ENCODE measurements around the gene GP9. TPM values are rescaled to one million over a fixed set of nuclear protein-coding genes. Genes with fewer than 3 reads are reported as not detected.

GP9 gene
- not detected in 2 replicates for total RNA-seq (2012; rRNA removed)

DNA sequence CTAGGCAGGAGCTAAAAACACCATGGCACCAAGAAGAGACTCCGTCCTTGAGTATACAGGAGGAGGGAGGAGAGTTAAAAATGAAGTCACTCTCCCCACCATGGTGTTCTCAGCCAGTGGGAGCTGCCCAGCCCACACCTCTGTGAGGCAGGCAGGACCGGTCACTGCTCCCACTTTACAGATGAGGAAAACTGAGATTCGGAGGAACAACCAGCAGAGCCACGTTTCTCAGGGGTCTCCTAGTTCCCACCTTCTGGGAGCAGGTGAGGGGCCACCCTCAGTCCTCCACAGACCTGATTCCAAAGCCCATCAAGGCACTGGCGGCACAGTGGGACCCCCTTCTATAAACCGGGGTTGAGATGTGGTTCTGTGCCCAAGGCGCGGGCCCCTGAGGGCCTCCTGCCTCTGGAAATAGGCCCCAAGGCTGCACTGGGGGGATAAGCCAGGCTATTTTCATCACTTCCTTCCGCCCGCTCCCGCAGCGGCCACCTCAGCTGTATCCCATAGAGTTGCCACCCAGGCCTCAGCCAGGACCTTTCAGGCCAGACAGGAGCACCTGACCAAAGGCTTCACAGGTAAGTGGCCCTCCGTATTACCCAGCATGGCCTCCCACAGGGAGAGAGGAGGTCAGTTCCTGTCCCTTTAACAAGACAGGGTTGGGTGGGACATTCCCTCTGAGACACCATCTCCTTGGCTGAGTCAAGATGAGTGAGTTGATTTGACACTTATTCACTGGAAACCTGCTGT is at the start of gene GP9:
TSS of gene GP9 (plus strand) at position 504 of the 747 bp plus-strand sequence. CDS start 961 bp downstream, outside the sequence.
- Histone ChIP-seq H3K4me3 (ENCODE audit: low read length) (no peak within 1 kb of the TSS), H3K27me3 (ENCODE audit: control insufficient read depth, insufficient read depth, low read length) (peaks cover 50% of the 10 kb centered on the region), H3K4me2 (ENCODE audit: low read length) (no peak within 1 kb of the TSS), H3K9me3 (replicated peaks; ENCODE audit: low read length) (no peaks in the 10 kb centered on the region), H3K4me1 (ENCODE audit: control insufficient read depth, insufficient read depth, low read length) (no peaks in the 10 kb centered on the region), H3K9ac (ENCODE audit: low read depth, low read length) (no peak within 1 kb of the TSS), H3K36me3 (ENCODE audit: insufficient read depth, low read length) (no peaks in the 10 kb centered on the region)

GRCh38 chr3:129013491-129013891 is 47.1 kb upstream of the GP9 start:
- H3K4me3 ChIP-seq (ENCODE audit: low read length) = no peak overlapping the region
- no peak overlapping the region for H3K9ac ChIP-seq (ENCODE audit: low read depth, low read length)
- no peaks in the 10 kb centered on the region for H3K9me3 ChIP-seq (replicated peaks; ENCODE audit: low read length)
- no peak overlapping the region for H3K4me2 ChIP-seq (ENCODE audit: low read length)
- H3K36me3 ChIP-seq (ENCODE audit: insufficient read depth, low read length) = no peaks in the 10 kb centered on the region
- H3K4me1 ChIP-seq (ENCODE audit: control insufficient read depth, insufficient read depth, low read length) = no peaks in the 10 kb centered on the region
- H3K27me3 ChIP-seq (ENCODE audit: control insufficient read depth, insufficient read depth, low read length) = peaks cover 54% of the 10 kb centered on the region

DNA sequence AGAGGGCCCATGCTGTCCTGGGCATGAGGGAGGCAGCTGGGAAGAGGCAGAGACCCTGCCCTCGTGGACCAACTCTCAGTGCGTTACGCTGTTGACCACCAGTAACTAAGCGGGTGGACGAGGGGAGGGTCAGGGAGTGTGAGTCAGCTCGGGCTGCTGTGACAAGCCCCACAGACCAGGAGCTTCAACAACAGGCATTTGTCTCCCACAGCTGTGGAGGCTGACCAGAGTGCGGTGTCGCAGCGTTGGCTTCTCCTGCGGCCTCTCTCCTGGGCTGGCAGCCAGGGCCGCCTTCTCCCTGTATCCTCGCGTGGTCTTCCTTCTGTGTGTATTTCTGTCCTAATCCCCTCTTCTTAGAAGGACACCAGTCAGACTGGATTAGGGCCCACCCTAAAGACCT is 46.4 kb upstream of the GP9 start:
- Histone ChIP-seq H3K4me1 (ENCODE audit: control insufficient read depth, insufficient read depth, low read length) (no peaks in the 10 kb centered on the region), H3K4me3 (ENCODE audit: low read length) (no peak overlapping the region), H3K27me3 (ENCODE audit: control insufficient read depth, insufficient read depth, low read length) (peaks cover 57% of the 10 kb centered on the region), H3K36me3 (ENCODE audit: insufficient read depth, low read length) (no peaks in the 10 kb centered on the region), H3K9ac (ENCODE audit: low read depth, low read length) (no peak overlapping the region), H3K9me3 (replicated peaks; ENCODE audit: low read length) (no peaks in the 10 kb centered on the region), H3K4me2 (ENCODE audit: low read length) (no peak overlapping the region)

- H3K4me2 ChIP-seq (ENCODE audit: low read length) = no peak overlapping the region
- no peak overlapping the region for H3K4me3 ChIP-seq (ENCODE audit: low read length)
- H3K9me3 ChIP-seq (replicated peaks; ENCODE audit: low read length) = no peaks in the 10 kb centered on the region
- no peaks in the 10 kb centered on the region for H3K4me1 ChIP-seq (ENCODE audit: control insufficient read depth, insufficient read depth, low read length)
- H3K9ac ChIP-seq (ENCODE audit: low read depth, low read length) = no peak overlapping the region
- peaks cover 54% of the 10 kb centered on the region for H3K27me3 ChIP-seq (ENCODE audit: control insufficient read depth, insufficient read depth, low read length)
- H3K36me3 ChIP-seq (ENCODE audit: insufficient read depth, low read length) = no peaks in the 10 kb centered on the region
These were observed 45.7 kb upstream of the GP9 start for GRCh38 chr3:129014793-129015345.

DNA sequence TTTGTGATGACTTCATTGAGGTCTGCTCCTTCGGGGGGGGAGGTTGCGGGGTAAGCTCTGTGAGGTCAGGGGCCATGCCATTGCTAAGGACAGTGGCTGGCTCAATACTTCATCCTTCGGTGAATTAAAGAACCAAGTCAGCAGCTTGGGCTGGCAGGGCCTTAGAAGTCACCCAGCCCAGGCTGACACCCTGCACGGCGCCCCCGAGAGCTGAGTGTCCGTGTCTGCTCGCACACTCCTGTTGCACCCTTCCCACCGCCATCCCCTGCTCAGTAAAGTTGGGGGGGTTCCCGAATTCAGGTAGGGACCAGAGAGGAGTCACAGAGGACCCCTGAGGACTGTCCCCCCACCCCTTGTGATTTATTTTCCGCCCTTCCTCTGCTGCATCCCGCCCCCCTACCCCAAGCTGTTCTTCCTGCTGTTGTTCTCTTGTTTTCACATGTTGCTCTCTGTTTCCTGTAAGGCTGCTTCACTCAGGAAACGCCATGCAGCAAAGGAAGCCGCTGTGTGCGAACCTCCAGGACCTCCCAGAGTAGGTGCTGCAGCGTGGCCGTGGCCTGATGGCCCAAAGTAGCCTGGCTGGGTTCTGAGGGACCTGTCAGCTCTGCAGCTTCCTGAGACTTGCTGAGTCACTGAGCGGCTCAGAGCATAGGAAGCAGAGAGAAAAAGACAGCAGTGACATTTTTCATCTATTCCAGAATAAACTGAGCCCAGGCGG is 45.0 kb upstream of the GP9 start:
- Histone ChIP-seq H3K4me2 (ENCODE audit: low read length) (no peak overlapping the region), H3K9me3 (replicated peaks; ENCODE audit: low read length) (no peaks in the 10 kb centered on the region), H3K36me3 (ENCODE audit: insufficient read depth, low read length) (no peaks in the 10 kb centered on the region), H3K9ac (ENCODE audit: low read depth, low read length) (no peak overlapping the region), H3K4me3 (ENCODE audit: low read length) (no peak overlapping the region), H3K27me3 (ENCODE audit: control insufficient read depth, insufficient read depth, low read length) (peaks cover 55% of the 10 kb centered on the region), H3K4me1 (ENCODE audit: control insufficient read depth, insufficient read depth, low read length) (no peaks in the 10 kb centered on the region)

GRCh38 chr3:129016356-129016719 is 44.2 kb upstream of the GP9 start:
- Histone ChIP-seq H3K4me1 (ENCODE audit: control insufficient read depth, insufficient read depth, low read length) (no peaks in the 10 kb centered on the region), H3K9ac (ENCODE audit: low read depth, low read length) (no peak overlapping the region), H3K4me3 (ENCODE audit: low read length) (no peak overlapping the region), H3K9me3 (replicated peaks; ENCODE audit: low read length) (no peaks in the 10 kb centered on the region), H3K36me3 (ENCODE audit: insufficient read depth, low read length) (no peaks in the 10 kb centered on the region), H3K27me3 (ENCODE audit: control insufficient read depth, insufficient read depth, low read length) (peaks cover 63% of the 10 kb centered on the region), H3K4me2 (ENCODE audit: low read length) (no peak overlapping the region)

- no peak overlapping the region for H3K4me2 ChIP-seq (ENCODE audit: low read length)
- H3K36me3 ChIP-seq (ENCODE audit: insufficient read depth, low read length) = no peaks in the 10 kb centered on the region
- H3K9ac ChIP-seq (ENCODE audit: low read depth, low read length) = no peak overlapping the region
- peaks cover 69% of the 10 kb centered on the region for H3K27me3 ChIP-seq (ENCODE audit: control insufficient read depth, insufficient read depth, low read length)
- H3K9me3 ChIP-seq (replicated peaks; ENCODE audit: low read length) = no peaks in the 10 kb centered on the region
- no peaks in the 10 kb centered on the region for H3K4me1 ChIP-seq (ENCODE audit: control insufficient read depth, insufficient read depth, low read length)
- no peak overlapping the region for H3K4me3 ChIP-seq (ENCODE audit: low read length)
These were observed 43.7 kb upstream of the GP9 start for GRCh38 chr3:129016720-129017483.

- no peak overlapping the region for H3K4me2 ChIP-seq (ENCODE audit: low read length)
- H3K4me3 ChIP-seq (ENCODE audit: low read length) = no peak overlapping the region
- H3K9me3 ChIP-seq (replicated peaks; ENCODE audit: low read length) = no peaks in the 10 kb centered on the region
- H3K36me3 ChIP-seq (ENCODE audit: insufficient read depth, low read length) = no peaks in the 10 kb centered on the region
- H3K9ac ChIP-seq (ENCODE audit: low read depth, low read length) = no peak overlapping the region
- peaks cover 74% of the 10 kb centered on the region for H3K27me3 ChIP-seq (ENCODE audit: control insufficient read depth, insufficient read depth, low read length)
- H3K4me1 ChIP-seq (ENCODE audit: control insufficient read depth, insufficient read depth, low read length) = no peaks in the 10 kb centered on the region
These were observed 43.1 kb upstream of the GP9 start for GRCh38 chr3:129017484-129017899.

GRCh38 chr3:129018271-129018670 is 42.3 kb upstream of the GP9 start:
- Histone ChIP-seq H3K4me1 (ENCODE audit: control insufficient read depth, insufficient read depth, low read length) (no peaks in the 10 kb centered on the region), H3K4me2 (ENCODE audit: low read length) (no peak overlapping the region), H3K36me3 (ENCODE audit: insufficient read depth, low read length) (no peaks in the 10 kb centered on the region), H3K4me3 (ENCODE audit: low read length) (no peak overlapping the region), H3K27me3 (ENCODE audit: control insufficient read depth, insufficient read depth, low read length) (peaks cover 81% of the 10 kb centered on the region), H3K9me3 (replicated peaks; ENCODE audit: low read length) (no peaks in the 10 kb centered on the region), H3K9ac (ENCODE audit: low read depth, low read length) (no peak overlapping the region)

- H3K4me1 ChIP-seq (ENCODE audit: control insufficient read depth, insufficient read depth, low read length) = no peaks in the 10 kb centered on the region
- H3K9ac ChIP-seq (ENCODE audit: low read depth, low read length) = no peak overlapping the region
These were observed 41.8 kb upstream of the GP9 start for GRCh38 chr3:129018751-129019150.

GRCh38 chr3:129019266-129019665 is 41.3 kb upstream of the GP9 start:
- no peaks in the 10 kb centered on the region for H3K9me3 ChIP-seq (replicated peaks; ENCODE audit: low read length)
- H3K4me1 ChIP-seq (ENCODE audit: control insufficient read depth, insufficient read depth, low read length) = no peaks in the 10 kb centered on the region
- H3K4me3 ChIP-seq (ENCODE audit: low read length) = no peak overlapping the region
- no peak overlapping the region for H3K4me2 ChIP-seq (ENCODE audit: low read length)
- no peaks in the 10 kb centered on the region for H3K36me3 ChIP-seq (ENCODE audit: insufficient read depth, low read length)
- peaks cover 77% of the 10 kb centered on the region for H3K27me3 ChIP-seq (ENCODE audit: control insufficient read depth, insufficient read depth, low read length)
- no peak overlapping the region for H3K9ac ChIP-seq (ENCODE audit: low read depth, low read length)

More at GRCh38 chr3:129018751-129019150, 41.8 kb upstream of the GP9 start:
- H3K27me3 ChIP-seq (ENCODE audit: control insufficient read depth, insufficient read depth, low read length) = peaks cover 81% of the 10 kb centered on the region
- H3K4me3 ChIP-seq (ENCODE audit: low read length) = no peak overlapping the region
- no peaks in the 10 kb centered on the region for H3K9me3 ChIP-seq (replicated peaks; ENCODE audit: low read length)
- H3K4me2 ChIP-seq (ENCODE audit: low read length) = no peak overlapping the region
- H3K36me3 ChIP-seq (ENCODE audit: insufficient read depth, low read length) = no peaks in the 10 kb centered on the region
